Diencephalon (tissue), 1 donor: ENCODE data around the gene SRGAP2B. TPM values are rescaled to one million over a fixed set of nuclear protein-coding genes. Genes with fewer than 3 reads are reported as not detected.

Source experiments
- small RNA-seq: library from RNA; depleted of rRNA; stranded (forward); fragments of <200 nt; gene quantifications from one replicate; pipeline ENCODE3, GENCODE V24; 2014
- total RNA-seq: library from RNA; depleted of rRNA; stranded (reverse); fragments of >200 nt; gene quantifications from one replicate; pipeline ENCODE4 v1.2.3, GENCODE V29; 2014

Gene SRGAP2B
- 79.4 TPM for total RNA-seq

DNA sequence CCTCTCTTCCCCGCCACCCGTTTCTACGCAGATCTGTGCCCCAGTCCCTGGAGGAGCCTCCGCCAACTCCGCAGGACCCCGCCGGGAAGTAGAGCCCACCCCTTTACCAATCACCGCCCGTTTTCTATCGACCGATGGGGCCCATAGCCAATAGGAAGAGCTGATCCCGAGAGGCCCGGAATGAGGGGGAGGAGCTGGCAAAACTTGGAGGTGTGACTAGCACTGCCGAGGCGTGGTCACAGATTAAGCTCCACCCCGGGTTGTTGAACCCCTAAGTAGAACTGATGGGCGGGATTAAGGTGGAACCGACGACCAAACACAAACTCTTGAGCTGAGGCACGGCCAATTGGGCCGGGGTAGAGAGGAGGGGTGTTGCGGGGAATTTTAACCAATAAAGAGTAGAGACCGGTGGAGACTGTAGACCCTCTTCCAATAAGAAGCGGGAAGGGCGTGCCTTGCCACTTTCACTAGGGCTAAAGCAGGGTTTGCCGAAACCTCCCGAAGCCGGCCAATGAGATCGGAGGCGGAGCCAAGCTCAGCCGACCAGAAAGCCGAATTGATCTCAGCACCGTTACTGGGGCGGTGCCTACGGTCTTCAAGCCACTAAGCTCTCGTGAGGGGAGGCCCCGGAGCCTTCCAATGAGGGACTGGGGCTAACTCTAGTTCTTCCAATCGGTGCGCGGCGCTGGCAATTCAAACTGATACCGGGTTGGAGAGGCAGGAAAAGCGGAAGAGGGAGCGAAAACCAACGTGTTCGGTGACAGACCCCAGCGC, at the start of gene SRGAP2B, which contains the start of gene FAM72D:
Gene SRGAP2B, minus strand, starts transcription at position 45 of the 774 bp plus-strand sequence. CDS start 2,427 bp downstream, outside the sequence.
Gene FAM72D, plus strand, starts transcription at position 691 of the 774 bp plus-strand sequence. CDS start 874 bp downstream, outside the sequence.

Small RNA genes within 50 kb of the gene (small RNA-seq; reads per million reads assigned to genes)
- gene AC242498.1, result not detected

Other genes with a start within 250 kb of the SRGAP2B start
- gene FAM72D, start 646 bp upstream of the SRGAP2B start, total RNA-seq, result 0.92 TPM
- gene PPIAL4D, start 146.8 kb upstream of the SRGAP2B start, total RNA-seq, result not detected